Activated gamma-delta T cell treated with anti-CD3 and anti-CD28 coated beads, Interleukin-2, amount 50 U/mL, for 16 hours (primary cell): ENCODE results near the gene SLC9C1.

Experiments used
- DNase-seq: peaks from one replicate; pipeline ENCODE4 v3.0.0-alpha.2; 2020; ENCODE audit warnings: low read depth

Gene SLC9C1

DNA sequence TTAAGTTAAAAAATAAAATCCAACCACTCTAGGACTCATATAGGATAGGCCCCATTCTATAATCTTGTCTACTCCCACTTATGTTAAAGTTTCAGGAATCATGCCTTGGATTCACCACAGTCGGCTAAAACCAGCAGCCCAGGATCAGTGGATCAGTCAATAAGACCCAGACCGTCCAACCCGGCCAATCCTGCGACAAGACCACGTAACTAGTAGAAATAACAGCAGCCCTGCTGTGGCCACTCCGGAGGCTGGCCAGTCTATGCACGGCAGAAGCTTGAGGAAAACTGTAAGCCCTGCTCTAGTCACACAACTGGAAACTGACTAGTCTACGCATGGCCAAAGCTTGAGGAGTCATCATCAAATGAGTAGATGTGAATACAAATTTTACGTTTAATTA, 12.8 kb upstream of the SLC9C1 start:
- no peak for DNase-seq

DNA sequence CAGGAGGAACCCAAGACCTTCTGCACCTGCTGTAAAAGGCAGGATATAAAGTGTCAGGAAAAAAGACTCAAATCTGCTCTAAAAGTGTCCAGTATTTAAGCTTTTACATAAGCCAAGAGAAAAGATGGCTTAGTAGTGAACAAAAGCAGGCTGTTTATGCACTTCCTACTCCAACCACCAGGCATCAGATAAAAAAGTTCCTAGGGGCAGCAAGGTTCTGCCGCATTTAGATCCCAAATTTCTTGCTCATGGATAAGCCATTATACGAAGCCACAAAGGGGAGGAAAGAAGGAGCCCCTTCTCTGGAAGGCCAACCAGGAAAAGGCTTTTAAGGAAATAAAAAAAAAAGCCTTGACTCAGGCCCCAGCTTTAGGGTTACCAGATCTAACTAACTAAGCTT, 10.6 kb upstream of the SLC9C1 start:
- no peak for DNase-seq

DNA sequence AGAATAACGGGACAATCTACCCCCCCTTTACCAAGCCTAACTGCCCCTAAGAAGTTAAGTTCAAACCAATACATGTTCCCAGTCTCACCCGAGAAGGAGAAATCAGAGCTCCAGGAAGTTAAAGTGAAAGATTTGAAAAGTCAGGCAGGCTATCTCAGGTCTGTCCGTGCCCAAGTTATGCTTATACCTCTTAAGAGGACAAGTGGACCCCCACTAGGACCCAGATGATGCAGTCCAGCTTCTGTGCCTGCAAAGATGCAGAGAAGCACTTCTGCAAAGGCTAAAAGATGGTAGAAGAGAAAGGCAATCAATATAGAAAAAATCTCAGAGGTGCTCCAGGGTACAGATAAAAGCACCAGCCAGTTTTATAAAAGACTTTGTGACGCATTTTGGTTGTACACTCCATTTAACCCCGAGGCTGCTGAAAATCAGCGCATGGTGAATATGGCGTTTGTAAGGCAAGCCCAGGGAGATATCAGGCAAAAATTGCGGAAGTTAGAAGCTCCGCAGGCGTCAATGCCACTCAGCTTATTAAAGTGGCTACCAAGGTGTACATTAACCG, 9.8 kb upstream of the SLC9C1 start:
- DNase-seq = no peak

DNA sequence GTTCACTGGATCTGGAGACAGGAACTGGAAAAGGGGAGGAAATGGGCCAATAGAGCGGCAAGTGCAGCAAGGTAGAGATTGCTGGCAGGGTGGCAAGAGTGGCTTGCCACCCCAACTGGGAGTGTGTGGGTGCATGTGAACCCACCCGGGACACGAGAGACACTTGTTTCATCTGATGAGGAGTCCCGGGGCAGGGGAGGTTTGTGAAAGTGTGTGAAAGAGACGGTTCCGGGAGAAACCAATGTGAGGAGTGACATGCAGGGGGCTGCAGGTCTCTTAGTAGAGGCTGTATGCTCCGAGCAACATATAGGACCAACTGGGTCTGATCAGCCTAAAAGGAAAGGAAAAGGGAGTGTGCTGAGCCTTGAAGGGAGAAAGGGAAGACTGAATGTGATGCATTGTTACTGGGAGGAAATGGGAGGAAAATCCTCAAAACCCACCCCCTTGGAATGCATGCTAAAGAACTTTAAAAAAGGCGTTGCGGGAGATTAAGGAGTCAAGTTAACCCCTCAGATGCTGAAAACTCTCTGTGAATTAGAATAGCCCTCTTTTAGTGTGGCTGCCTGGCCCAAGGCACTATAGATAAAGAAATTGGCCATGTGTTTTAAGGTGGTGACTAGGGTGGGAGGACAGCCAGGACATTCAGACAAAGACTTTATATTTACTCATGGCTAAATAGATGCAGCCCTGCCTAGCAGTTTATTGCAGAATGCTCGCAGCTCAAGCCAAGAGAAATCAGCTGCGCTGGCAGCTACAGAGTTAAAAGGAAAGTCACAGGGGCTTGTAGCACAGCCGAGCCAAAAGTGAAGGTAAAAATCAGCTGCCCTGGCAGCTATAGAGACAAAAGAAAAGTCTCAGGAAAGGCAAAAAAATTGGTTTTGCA, 9.1 kb upstream of the SLC9C1 start:
- DNase-seq = no peak

DNA sequence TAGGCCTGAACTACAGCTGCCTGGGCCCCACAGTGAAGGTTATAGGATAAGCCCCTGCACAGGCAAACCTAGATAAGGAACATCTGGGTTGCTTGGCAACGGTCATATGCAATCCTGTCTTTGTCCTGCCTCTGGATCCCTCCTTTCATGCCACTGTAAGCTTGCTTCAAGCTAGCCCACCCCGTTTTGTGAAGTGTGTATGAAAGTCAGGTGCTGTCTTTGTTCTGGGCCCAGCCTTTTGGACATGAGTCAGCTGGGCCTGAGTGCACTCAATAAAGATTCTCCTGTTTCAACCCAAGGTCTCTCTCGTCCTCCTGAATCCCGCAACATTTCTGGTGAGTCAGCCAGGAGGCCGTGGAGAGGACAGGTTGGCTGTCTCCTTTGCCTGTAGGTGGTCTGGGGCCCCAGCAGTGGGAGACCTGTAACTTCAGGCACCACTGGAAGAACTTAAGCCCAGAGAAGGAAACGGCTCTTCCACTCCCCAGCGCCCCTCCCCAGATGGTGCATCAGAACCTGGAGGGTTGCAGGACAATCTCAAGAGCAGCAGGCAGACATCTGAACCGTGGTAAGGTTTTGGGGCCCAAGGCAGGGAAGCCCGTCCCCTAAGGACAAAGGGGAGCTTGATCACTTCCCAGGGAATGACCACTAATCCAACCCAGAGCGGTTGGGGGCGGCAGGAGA, 8.3 kb upstream of the SLC9C1 start:
- no peak for DNase-seq

DNA sequence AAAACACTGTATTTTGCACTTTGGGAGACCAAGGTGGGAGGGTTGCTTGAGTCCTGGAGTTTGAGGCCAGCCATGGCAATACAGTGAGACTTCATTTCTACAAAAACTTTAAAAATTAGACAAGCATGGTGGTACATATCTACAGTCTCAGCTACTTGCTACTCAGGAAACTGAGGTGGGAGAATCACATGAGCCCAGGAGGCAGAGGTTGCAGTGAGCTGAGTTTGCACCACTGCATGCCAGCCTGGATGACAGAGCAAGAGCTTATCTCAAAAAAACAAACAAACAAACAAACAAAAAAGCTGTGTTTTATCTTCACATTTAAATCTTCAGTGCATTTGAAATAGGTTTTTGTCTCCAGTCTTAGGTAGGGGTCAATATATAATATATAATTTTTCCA, 4.8 kb upstream of the SLC9C1 start:
- DNase-seq = no peak

DNA sequence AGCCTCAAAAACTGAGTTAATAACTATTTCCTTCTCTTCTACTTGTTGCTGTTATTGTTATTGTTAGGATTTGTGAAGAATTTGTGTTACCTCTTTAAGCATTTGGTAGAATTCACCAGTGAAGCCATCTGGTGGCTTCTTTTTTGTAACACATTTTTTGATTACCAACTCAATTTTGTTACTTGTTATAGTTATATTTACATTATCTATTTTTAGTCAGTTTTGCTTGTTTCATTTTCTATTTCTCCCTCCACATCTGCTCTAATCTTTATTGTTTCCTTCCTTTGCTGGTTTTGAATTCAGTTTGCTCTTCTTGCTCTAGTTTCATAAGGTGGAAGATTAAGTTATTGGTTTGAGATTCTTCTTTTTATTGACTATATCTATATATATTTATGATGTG, 3.7 kb upstream of the SLC9C1 start:
- DNase-seq = no peak

DNA sequence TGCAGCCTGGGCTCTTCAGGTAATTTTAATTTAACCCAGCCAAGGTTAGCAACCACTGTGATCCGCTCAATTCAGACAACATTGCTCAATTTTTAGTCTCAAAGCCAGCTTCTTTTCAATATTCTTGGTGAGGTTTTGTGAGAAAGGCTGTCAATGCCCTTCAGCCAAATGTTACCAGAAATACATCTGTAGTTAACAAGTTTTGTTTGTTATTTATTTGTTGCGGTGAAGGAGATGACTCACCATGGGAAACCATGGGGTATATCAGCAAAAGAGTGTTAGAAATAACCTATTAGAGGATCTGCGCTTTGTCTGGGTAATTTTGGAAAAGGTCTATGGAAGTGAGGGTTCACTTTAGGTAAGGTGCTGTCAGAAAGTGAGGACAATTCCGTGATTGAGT, 5.0 kb downstream of the SLC9C1 start:
- no peak for DNase-seq

DNA sequence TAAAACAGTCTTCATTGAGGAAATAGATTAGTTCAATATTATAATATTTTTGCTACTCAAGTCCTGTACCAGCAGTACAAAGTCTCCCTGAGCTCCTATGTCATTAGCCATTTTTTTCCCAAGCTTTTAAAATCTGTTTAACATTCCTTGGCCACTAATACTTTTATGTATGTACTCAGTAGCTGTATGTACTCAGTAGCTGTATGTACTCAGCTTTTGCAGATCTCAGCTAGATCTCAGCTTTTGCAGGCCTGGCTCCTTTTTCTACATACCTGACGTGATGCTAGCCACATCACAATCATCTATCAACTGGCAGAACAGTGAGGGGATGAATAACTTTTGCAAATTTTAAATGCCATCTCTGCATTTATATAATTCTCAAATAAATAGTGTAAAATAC, 13.8 kb downstream of the SLC9C1 start:
- DNase-seq = no peak

DNA sequence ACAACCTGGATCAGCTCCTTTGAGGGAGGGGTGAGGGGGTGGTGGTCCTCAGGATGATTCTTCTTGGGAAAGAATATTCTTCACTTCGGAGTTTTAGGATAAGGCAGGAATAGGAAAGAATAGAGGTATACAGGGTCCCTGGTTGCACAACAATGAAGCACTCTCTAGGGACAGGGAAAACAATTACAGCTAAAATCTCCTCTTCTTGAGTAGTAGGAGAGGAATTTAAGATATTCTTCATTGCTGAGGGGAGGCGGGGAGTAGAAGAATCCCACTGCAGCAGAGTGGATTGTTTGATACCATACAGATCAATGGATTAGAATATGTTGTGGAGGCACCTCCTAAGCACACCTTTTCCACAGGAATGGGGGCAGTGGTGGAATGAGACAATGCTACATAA, 20.5 kb downstream of the SLC9C1 start:
- DNase-seq = no peak

DNA sequence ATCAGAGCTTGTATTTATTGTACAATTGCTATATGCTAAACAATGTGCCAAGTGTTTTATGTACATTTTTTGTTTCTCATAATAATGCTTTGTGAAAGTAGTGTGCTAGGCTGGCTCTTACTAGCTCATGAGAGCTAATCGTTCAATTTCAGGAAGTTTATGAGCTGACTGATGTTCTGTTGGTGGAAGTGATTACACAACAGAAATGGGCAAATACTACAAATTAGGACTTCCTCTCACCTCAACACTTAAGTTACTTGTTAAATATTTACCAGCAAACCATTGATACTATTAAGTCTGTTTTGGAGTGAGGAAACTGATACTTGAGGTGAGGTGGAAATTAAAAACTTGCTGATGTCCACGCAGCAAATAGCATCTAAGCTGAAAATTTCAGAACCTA, 32.3 kb downstream of the SLC9C1 start:
- no peak for DNase-seq

DNA sequence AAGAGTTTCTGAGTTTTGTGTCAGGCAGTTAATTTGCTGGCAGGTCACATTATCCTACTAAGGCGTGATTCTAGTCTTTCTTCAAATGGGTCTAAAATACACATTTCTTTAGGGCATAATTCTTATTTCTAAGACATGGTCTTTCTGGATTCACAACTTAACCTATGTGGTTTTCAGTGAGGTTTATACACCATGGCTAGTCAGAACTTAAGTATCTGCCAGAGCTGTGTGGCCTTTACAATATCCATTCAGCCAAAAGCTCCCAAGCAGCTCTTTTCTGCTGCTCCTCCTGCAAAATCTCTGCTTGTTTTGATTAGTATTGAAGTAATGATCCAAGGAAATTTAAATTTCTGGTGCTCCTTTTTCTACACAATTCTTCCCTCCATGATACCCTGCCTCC, 33.5 kb downstream of the SLC9C1 start:
- no peak for DNase-seq

DNA sequence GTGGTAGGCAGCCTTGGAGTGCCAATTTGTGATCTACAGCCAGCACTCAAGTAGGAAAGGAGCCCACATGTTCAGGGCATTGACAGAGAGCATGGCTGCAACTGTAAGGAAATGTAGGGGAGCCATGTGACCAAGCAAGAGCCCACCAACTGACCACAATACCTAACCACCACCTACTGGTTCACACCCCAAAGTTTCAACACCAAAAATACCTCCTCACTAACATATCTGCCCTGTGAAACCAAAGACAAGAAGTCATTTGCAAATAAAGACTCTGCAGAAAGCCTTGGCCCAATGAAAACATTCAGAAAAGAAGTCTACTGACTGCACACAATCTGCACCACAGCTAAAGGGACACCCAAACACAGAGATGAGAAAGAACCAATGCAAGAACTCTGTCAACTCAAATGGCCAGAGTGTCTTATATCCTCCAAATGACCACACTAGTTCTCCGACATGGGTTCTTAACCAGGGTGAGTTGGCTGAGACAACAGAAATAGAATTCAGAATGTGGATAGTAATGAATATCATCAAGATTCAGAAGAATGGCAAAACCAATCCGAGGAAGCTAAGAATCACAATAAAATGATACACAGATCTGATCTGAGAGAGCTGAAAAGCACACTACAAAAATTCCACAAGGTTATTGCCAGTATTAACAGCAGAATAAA, 40.6 kb downstream of the SLC9C1 start:
- no peak for DNase-seq

DNA sequence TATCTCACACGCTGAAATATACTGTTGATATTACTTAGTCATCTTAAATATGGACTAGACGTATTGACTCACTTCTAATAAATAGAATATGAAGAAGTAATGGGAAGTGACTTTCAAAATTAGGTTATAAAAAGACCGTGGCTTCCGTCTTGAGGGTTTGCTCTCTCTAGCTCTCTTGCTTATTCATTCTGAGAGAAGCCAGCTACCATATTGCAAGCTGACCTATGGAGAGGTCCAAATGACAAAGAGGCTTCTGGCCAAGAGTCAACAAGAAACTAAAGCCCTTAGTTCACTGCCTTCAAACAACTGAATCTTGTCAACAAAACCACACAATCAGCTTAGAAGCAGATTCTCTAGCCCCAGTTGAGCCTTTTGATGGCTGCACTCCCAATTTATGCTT, 46.1 kb downstream of the SLC9C1 start:
- DNase-seq = no peak

DNA sequence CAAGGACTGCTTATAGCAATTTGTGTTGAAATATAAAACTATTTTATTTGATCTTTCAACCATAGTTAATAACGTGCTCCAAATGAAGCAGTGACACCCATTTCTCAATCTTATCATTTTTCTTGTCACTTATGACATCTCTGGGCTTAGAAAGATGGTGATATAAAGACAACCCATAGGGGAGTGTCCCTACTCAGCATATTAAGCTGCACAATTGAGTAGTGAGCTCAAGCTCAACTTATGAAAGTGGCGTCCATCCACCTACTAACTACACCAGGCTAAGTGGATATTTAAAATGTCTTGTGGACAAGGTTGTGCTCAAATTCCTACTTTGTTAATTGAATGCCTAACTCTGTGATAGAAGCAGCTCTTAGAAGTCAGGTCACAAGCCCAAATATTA, 46.7 kb downstream of the SLC9C1 start:
- DNase-seq = no peak

DNA sequence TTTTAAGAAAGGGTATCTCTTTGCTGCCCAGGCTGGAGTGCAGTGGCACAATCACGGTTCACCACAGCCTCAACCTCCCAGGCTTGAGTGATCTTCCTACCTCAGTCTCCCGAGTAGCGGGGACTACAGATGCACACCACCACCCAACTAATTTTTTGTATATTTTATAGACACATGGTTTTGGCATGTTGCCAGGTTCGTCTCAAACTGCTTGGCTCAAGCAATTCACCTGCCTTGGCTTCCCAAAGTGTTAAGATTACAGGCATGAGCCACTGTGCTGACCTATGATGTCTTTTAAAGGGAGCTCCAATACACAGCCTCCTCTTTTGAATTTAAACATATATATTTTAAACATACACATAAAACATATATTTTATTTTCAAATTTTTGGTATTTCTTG, 60.9 kb downstream of the SLC9C1 start:
- DNase-seq = no peak

DNA sequence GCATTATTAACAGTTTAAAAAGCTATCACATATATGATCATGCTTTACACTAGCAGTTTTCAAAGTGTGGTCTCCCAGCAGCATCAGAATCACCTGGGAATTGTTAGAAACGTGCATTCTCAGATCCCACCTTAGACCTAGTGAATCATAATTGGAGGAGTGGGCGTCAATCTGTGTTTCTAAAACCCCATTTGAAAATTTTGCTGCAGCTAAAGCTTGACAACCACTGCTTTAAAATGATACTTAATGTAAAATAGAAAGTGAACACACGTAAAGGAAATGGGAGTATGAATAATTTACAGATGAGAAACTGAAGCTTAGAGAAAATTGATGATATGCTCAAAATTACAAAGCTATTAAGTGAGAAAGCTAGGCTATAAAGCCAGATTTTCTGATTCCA, 62.3 kb downstream of the SLC9C1 start:
- DNase-seq = no peak

DNA sequence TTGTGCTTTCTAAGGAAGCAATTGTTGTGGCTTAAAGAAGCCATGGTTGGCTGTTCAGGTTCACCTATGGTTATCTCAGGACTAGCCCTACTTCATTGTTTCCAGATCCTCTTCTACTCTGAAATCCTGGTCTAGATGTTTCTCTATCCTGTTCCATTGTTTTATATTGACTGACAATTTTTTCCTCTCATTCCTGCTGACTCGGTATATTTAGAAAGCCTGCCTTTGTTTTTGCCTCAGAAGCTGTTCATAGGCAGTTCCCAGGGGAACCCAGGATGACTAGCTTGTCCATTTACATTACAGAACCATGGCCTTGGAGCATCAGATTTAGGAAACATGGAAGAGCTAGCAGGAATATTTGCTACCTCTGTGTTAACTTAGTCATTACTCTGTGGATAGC, 64.0 kb downstream of the SLC9C1 start:
- no peak for DNase-seq

DNA sequence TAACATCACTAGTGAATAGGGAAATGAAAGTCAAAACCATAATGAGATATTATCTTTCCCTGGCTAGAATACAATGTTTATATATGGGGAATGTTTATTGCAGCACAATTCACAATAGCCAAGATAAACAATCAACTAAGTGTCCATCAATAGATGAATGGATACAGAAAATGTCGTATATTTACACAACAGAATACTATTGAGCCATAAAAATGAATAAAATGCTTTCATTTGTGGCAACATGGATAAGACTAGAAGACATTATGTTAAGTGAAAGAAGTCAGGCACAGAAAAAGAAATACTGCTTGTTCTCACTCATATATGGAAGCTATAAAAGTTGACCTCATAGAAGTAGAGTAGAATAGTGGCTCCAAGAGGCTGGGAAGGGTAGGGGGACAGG, 65.2 kb downstream of the SLC9C1 start:
- no peak for DNase-seq

DNA sequence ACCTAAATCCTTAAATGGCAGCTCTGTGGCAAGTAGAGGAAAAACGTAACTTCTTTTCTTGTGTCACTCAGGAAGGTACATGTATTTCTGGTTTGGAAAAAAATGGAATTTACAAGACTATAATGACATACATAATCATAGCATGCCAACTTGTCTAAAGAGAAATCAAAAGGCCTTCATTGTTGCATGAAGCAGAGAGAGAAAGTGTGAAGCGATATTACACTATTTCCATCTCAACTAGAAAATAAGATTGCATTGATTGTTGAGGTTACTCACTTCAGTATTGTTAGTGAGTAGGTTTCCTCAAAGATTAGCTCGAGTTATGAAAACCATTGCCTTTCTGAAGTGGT, 93.7 kb downstream of the SLC9C1 start:
- no peak for DNase-seq

DNA sequence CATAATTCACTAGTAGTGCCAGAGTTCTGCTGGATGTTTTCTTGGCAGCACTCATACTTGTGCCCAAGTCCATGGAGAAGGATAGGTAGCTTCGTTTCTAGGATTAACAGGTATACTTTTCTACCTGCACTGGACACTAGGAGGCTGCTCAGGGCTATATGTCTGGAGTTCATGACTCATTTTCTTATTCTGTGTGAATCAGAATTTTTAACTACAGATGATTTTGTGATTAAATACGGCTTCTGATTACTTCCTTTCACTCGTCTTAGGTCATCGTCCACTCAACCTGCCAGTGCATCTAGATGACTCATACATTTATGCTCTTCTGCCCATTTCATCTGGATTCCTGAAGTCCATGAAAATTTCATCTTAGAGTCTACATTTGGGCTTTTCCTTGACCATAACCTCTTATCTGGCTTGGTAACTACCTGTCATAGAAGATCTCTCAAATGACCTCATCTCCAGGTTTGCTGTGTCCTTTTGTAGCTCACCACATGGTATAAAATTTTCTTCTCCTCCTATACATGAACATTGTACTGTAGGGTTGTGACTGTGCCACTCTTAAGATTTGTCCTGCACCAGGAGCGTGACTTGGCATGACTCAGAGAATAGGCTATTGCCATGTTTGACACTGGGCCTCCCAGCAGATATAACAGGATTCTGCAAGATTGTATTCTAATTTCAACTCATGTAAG, 94.2 kb downstream of the SLC9C1 start:
- DNase-seq = no peak

DNA sequence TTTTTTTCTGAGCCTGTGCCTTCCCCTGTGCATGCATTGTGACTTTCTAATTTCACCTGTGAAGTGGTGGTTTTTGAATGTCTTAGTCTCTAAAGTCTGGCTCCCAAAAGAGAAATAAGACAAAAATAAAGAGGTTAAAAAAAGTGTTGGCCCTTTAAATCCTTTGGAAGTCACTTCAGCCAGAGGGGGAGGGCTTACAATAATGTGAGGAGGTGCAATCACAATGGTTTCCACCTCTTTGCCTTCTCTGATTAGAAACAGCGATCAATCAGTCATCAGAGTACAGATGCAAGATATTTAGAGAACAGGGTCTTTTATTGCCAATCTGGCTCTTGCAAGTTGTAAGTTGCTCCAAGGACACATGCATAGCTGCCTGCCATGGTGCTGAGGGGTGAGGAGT, 96.9 kb downstream of the SLC9C1 start:
- DNase-seq = no peak
